Erythroblast (primary cell): ENCODE results near the gene SLC25A22.

Experiments used
- GATA1 ChIP-seq: IDR thresholded peaks from 2 replicates; pipeline ENCODE4 v1.6.1; 2011; ENCODE audit warnings: low read depth, mild to moderate bottlenecking, control low read depth, low read length, moderate library complexity
- POLR2A ChIP-seq: IDR thresholded peaks from 2 replicates; pipeline ENCODE4 v1.6.1; 2011; ENCODE audit warnings: mild to moderate bottlenecking, low read length

- TF ChIP-seq POLR2A (no peak), GATA1 (no peak)
These were observed 37.8 kb downstream of the SLC25A22 start for GRCh38 chr11:760236-760635.
